Hepatocyte (in vitro differentiated cells): ENCODE measurements around the gene HIBCH. TPM values are rescaled to one million over a fixed set of nuclear protein-coding genes. Genes with fewer than 3 reads are reported as not detected.
A peak's percentile ranks its signal among the peaks of the same experiment; 100 is the strongest.
"Not testable (repeated sequence)": the region's sequence is repeated elsewhere in the genome, so short reads cannot be mapped to it uniquely, and the experiment has no call there.

ENCODE experiments used
- DNase-seq: peaks from one replicate; pipeline ENCODE4 v3.0.0-alpha.2; 2016; ENCODE audit warnings: low spot score
- H2AFZ ChIP-seq: fragments of 200-600 bp; sonication (generic); 2 replicates; pipeline ENCODE4 v1.6.0; 2016; ENCODE audit warnings: antibody characterized with exemption, mild to moderate bottlenecking
- H3K27ac ChIP-seq: fragments of 200-600 bp; sonication (generic); 2 replicates; pipeline ENCODE4 v1.5.1; 2016; ENCODE audit warnings: mild to moderate bottlenecking
- H3K27me3 ChIP-seq: fragments of 200-600 bp; sonication (generic); 2 replicates; pipeline ENCODE4 v1.6.1; 2016
- H3K36me3 ChIP-seq: fragments of 200-600 bp; sonication (generic); replicated peaks from 2 replicates; pipeline ENCODE4 v1.5.1; 2016; ENCODE audit warnings: low read depth; ENCODE audit not compliant: insufficient read depth
- H3K4me1 ChIP-seq: fragments of 200-600 bp; sonication (generic); 2 replicates; pipeline ENCODE4 v1.5.1; 2016; ENCODE audit warnings: mild to moderate bottlenecking, moderate library complexity; ENCODE audit not compliant: insufficient read depth
- H3K4me2 ChIP-seq: fragments of 200-600 bp; sonication (generic); 2 replicates; pipeline ENCODE4 v1.6.0; 2016
- H3K4me3 ChIP-seq: fragments of 200-600 bp; sonication (generic); 2 replicates; pipeline ENCODE4 v1.5.1; 2016; ENCODE audit warnings: mild to moderate bottlenecking
- H3K79me2 ChIP-seq: fragments of 200-600 bp; sonication (generic); 2 replicates; pipeline ENCODE4 v1.6.0; 2017; ENCODE audit warnings: mild to moderate bottlenecking
- H3K9me2 ChIP-seq: fragments of 200-600 bp; sonication (generic); replicated peaks from 2 replicates; pipeline ENCODE4 v1.6.0; 2017; ENCODE audit warnings: mild to moderate bottlenecking; ENCODE audit not compliant: insufficient read depth
- H3K9me3 ChIP-seq: fragments of 200-600 bp; sonication (generic); 2 replicates; pipeline ENCODE4 v1.5.1; 2016; ENCODE audit warnings: low read depth, mild to moderate bottlenecking
- H4K20me1 ChIP-seq: fragments of 200-600 bp; sonication (generic); 2 replicates; pipeline ENCODE4 v1.6.0; 2016; ENCODE audit warnings: mild to moderate bottlenecking; ENCODE audit not compliant: insufficient read depth, poor library complexity, severe bottlenecking
- CTCF ChIP-seq: fragments of 200-600 bp; sonication (generic); IDR thresholded peaks from 2 replicates; pipeline ENCODE4 v1.5.1; 2016; ENCODE audit warnings: antibody characterized with exemption, mild to moderate bottlenecking; ENCODE audit not compliant: poor library complexity
- EZH2 ChIP-seq: fragments of 200-600 bp; sonication (generic); IDR thresholded peaks from 2 replicates; pipeline ENCODE4 v1.6.1; 2016; ENCODE audit warnings: antibody characterized with exemption, mild to moderate bottlenecking, borderline replicate concordance
- EZH2phosphoT487 ChIP-seq: fragments of 200-600 bp; sonication (generic); IDR thresholded peaks from one replicate; pipeline ENCODE4 v1.6.1; 2018; ENCODE audit warnings: antibody characterized with exemption, mild to moderate bottlenecking, low read depth, moderate library complexity; ENCODE audit not compliant: unreplicated experiment, severe bottlenecking
- WGBS: methylation state at CpG from one replicate; pipeline ENCODE4 v1.1.6; 2016; ENCODE audit warnings: low lambda C conversion rate; ENCODE audit errors: missing lambda C conversion rate; 5-methylcytosine and 5-hydroxymethylcytosine counted together
- polyA plus RNA-seq: library from polyadenylated mRNA; unstranded; fragments of >200 nt; fragmentation: Nextera tagmentation; extraction: Ambion mirVana; gene quantifications from 2 replicates; pipeline ENCODE4 v1.2.1, GENCODE V29; 2016
- total RNA-seq: library from RNA; depleted of rRNA; stranded (reverse); fragments of >200 nt; gene quantifications from 2 replicates; pipeline ENCODE4 v1.2.3, GENCODE V29; 2014

HIBCH gene
- total and polyA plus RNA-seq, 2 experiments from 2014 or later: 30.9 to 57.0 TPM

GRCh38 chr2:190283783-190284182, 35.8 kb downstream of the HIBCH start:
- DNase-seq: no peak
- Histone ChIP-seq H3K4me3 (no peak overlapping the region), H3K27ac (no peak overlapping the region), H4K20me1 (no peaks in the 10 kb centered on the region), H3K27me3 (no peaks in the 10 kb centered on the region), H3K9me3 (no peaks in the 10 kb centered on the region), H3K4me1 (no peaks in the 10 kb centered on the region), H3K36me3 (no peaks in the 10 kb centered on the region), H2AFZ (no peak overlapping the region), H3K79me2 (no peaks in the 10 kb centered on the region), H3K4me2 (no peak overlapping the region), H3K9me2 (no peaks in the 10 kb centered on the region)
- WGBS: 78% methylated on average over 2 of the region's 2 CpGs
- TF ChIP-seq EZH2phosphoT487 (no peak), CTCF (no peak), EZH2 (no peak)

- Histone ChIP-seq H3K79me2 (no peaks in the 10 kb centered on the region), H3K4me1 (no peaks in the 10 kb centered on the region), H3K27ac (no peak overlapping the region), H3K9me3 (no peaks in the 10 kb centered on the region), H3K9me2 (no peaks in the 10 kb centered on the region), H2AFZ (no peak overlapping the region), H3K36me3 (no peaks in the 10 kb centered on the region), H4K20me1 (no peaks in the 10 kb centered on the region), H3K4me3 (no peak overlapping the region), H3K4me2 (no peak overlapping the region), H3K27me3 (no peaks in the 10 kb centered on the region)
- no peak for DNase-seq
- WGBS: 86% methylated on average over 5 of the region's 5 CpGs
- TF ChIP-seq EZH2: no peak
- TF ChIP-seq EZH2phosphoT487: no peak
- TF ChIP-seq CTCF: no peak
Observed at GRCh38 chr2:190280565-190281350, 38.9 kb downstream of the HIBCH start.

- not testable (repeated sequence) for H3K9me2 ChIP-seq, H3K4me2 ChIP-seq, H3K27me3 ChIP-seq, H2AFZ ChIP-seq, H3K79me2 ChIP-seq, H3K4me3 ChIP-seq, H4K20me1 ChIP-seq, H3K4me1 ChIP-seq, H3K36me3 ChIP-seq, H3K9me3 ChIP-seq, DNase-seq
- 86% methylated on average over 12 of the region's 12 CpGs for WGBS
- peak overlapping the region; percentile 20 for H3K27ac ChIP-seq
Observed at GRCh38 chr2:190279256-190280134, 40.1 kb downstream of the HIBCH start.
